OCI-LY3 (cell line): Measurements from ENCODE around the gene SEMA4A.

Experiments used
- H2AFZ ChIP-seq: fragments of 200-600, 300-600 bp; shearing (Covaris generic); 2 replicates; pipeline ENCODE4 v1.6.0; 2014; ENCODE audit warnings: antibody characterized with exemption, low read depth, low read length
- H3K27ac ChIP-seq: fragments of 200-600, 300-600 bp; sonication (generic); 2 replicates; pipeline ENCODE4 v1.5.1; 2014; ENCODE audit warnings: mild to moderate bottlenecking, low read length, moderate library complexity, mixed read lengths
- H3K27me3 ChIP-seq: fragments of 200-600, 300-600 bp; sonication (generic); 2 replicates; pipeline ENCODE4 v1.6.1; 2014; ENCODE audit warnings: low read depth, low read length, mixed read lengths
- H3K36me3 ChIP-seq: fragments of 200-600, 300-600 bp; sonication (generic); replicated peaks from 2 replicates; pipeline ENCODE3; 2014; ENCODE audit warnings: low read depth, low read length, mixed read lengths
- H3K4me1 ChIP-seq: fragments of 300-600, 200-600 bp; sonication (generic); 2 replicates; pipeline ENCODE4 v1.6.1; 2014; ENCODE audit warnings: low read length, mixed read lengths
- H3K4me2 ChIP-seq: fragments of 200-600, 300-600 bp; sonication (generic); 2 replicates; pipeline ENCODE4 v1.6.1; 2014; ENCODE audit warnings: low read length, mixed read lengths
- H3K4me3 ChIP-seq: fragments of 300-600, 200-600 bp; sonication (generic); 2 replicates; pipeline ENCODE4 v1.5.1; 2014; ENCODE audit warnings: antibody characterized with exemption, mild to moderate bottlenecking, low read length, moderate library complexity
- H3K79me2 ChIP-seq: fragments of 300-600, 200-600 bp; shearing (Covaris generic); 2 replicates; pipeline ENCODE4 v1.6.1; 2014; ENCODE audit warnings: mild to moderate bottlenecking, low read length, mixed read lengths
- H3K9ac ChIP-seq: fragments of 300-600, 200-600 bp; shearing (Covaris generic); 2 replicates; pipeline ENCODE4 v1.6.0; 2014; ENCODE audit warnings: mild to moderate bottlenecking, low read length, moderate library complexity
- H3K9me3 ChIP-seq: fragments of 200-600, 300-600 bp; shearing (Covaris generic); 2 replicates; pipeline ENCODE4 v1.6.1; 2014; ENCODE audit warnings: low read length, mixed read lengths; ENCODE audit not compliant: insufficient read depth
- H4K20me1 ChIP-seq: fragments of 200-600, 300-600 bp; sonication (generic); 2 replicates; pipeline ENCODE4 v1.6.1; 2016; ENCODE audit warnings: low read length, mixed read lengths; ENCODE audit not compliant: insufficient read depth
- EZH2phosphoT487 ChIP-seq: fragments of 200-600 bp; shearing (Covaris generic); IDR thresholded peaks from 2 replicates; pipeline ENCODE4 v1.6.1; 2018; ENCODE audit warnings: antibody characterized with exemption, mixed run types, low read depth
- TF ChIP-seq, protein P1 (sequence below): fragments of 200-600, 300-600 bp; sonication (generic); IDR thresholded peaks from 2 replicates; pipeline ENCODE4 v1.5.1; 2014; ENCODE audit warnings: antibody characterized with exemption, low read length, low read depth

Gene SEMA4A

DNA sequence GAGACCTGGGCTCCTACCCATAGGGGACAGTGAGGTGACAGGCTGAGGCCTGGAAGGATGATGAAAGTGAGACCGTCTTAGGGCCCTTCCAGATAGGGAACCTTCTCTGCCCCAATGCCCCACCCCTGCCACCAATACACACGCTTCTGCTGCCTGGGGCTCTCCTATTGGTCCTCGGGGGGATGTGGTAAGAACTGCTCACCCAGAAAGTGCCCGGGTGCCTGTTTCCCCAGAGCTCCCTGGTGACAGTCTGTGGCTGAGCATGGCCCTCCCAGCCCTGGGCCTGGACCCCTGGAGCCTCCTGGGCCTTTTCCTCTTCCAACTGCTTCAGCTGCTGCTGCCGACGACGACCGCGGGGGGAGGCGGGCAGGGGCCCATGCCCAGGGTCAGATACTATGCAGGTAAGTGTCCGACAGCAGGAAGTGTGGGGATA, 948 bp downstream of the SEMA4A start:
- Histone ChIP-seq H3K4me3 (peak overlapping the region; percentile 83), H3K4me1 (peaks cover 79% of the 10 kb centered on the region), H3K27me3 (no peaks in the 10 kb centered on the region), H3K4me2 (peak overlapping the region; percentile 97), H2AFZ (peak overlapping the region; percentile 82; the same call in 1 of the 2 replicates), H3K27ac (peak overlapping the region; percentile 58), H3K9ac (peak overlapping the region; percentile 70), H3K79me2 (no peaks in the 10 kb centered on the region), H4K20me1 (no peaks in the 10 kb centered on the region), H3K9me3 (no peaks in the 10 kb centered on the region), H3K36me3 (no peaks in the 10 kb centered on the region)
- TF ChIP-seq, protein P1, sequence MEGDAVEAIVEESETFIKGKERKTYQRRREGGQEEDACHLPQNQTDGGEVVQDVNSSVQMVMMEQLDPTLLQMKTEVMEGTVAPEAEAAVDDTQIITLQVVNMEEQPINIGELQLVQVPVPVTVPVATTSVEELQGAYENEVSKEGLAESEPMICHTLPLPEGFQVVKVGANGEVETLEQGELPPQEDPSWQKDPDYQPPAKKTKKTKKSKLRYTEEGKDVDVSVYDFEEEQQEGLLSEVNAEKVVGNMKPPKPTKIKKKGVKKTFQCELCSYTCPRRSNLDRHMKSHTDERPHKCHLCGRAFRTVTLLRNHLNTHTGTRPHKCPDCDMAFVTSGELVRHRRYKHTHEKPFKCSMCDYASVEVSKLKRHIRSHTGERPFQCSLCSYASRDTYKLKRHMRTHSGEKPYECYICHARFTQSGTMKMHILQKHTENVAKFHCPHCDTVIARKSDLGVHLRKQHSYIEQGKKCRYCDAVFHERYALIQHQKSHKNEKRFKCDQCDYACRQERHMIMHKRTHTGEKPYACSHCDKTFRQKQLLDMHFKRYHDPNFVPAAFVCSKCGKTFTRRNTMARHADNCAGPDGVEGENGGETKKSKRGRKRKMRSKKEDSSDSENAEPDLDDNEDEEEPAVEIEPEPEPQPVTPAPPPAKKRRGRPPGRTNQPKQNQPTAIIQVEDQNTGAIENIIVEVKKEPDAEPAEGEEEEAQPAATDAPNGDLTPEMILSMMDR: 0 out of 2 replicates have a peak, but pooled peaks have one; percentile 4
- no peak for TF ChIP-seq EZH2phosphoT487

DNA sequence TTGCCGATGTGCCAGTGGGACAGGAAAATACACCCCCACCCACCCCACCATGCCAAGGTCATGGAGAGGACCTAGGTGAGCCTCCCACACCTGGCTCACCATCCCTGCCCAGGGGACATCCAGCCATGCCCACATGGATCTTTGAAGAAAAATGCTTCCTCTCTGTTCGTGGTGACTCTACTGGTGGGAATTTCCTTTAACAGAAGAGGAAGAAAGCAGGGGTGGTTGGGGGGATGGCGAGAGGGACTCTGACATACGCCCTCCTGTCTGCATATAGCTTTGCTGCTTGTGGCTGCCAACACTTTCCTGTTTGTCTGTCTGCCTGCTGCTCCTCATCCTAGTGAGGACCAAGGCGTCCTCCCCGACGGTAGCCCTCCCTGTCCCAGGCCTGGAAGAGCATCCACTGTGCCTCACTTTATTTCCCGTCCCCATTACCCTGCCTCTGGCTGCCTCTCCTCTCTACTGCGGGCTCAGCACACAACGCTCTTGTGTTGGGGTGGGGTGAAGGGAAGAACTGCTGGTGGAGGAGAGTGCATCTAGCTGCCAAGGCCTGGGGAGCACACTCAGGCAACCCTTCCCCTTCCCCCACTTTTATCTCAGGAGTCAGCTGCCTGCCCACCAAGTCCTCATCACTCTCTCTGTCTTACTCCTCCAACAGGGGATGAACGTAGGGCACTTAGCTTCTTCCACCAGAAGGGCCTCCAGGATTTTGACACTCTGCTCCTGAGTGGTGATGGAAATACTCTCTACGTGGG, 2.5 kb downstream of the SEMA4A start:
- Histone ChIP-seq H3K4me1 (peaks cover 63% of the 10 kb centered on the region), H3K4me3 (peak overlapping the region; percentile 83; the same call in 1 of the 2 replicates), H2AFZ (no peak overlapping the region), H3K27ac (no peak overlapping the region), H3K79me2 (no peaks in the 10 kb centered on the region), H3K9ac (no peak overlapping the region), H3K36me3 (peaks cover 2% of the 10 kb centered on the region), H4K20me1 (no peaks in the 10 kb centered on the region), H3K27me3 (no peaks in the 10 kb centered on the region), H3K4me2 (peak overlapping the region; percentile 97), H3K9me3 (no peaks in the 10 kb centered on the region)
- TF ChIP-seq, protein P1: no peak
- TF ChIP-seq EZH2phosphoT487: no peak

DNA sequence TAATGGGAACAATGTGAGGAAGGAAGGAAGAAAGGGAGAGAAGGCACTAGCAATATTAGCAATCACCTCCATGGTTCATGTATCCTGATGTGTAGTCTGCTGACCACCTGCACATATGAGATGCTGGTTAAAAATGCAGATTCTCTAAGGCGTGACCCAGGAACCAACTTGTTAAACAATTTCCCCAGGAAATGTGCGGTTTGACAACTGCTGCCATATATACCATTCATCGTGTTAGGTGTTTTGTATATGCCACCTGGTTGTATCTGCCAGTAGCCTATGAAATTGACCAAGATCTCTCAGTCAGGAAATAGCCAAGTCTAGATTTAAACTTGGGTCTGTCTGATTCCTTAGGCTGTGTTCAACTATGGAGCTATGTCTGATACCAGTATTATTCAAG, 4.1 kb downstream of the SEMA4A start:
- no peaks in the 10 kb centered on the region for H3K27me3 ChIP-seq
- no peak overlapping the region for H3K9ac ChIP-seq
- H3K9me3 ChIP-seq: no peaks in the 10 kb centered on the region
- H3K4me1 ChIP-seq: peaks cover 47% of the 10 kb centered on the region
- H2AFZ ChIP-seq: no peak overlapping the region
- H3K36me3 ChIP-seq: peaks cover 7% of the 10 kb centered on the region
- H3K79me2 ChIP-seq: no peaks in the 10 kb centered on the region
- TF ChIP-seq, protein P1: no peak
- TF ChIP-seq EZH2phosphoT487: no peak
- no peak overlapping the region for H3K4me3 ChIP-seq
- H3K4me2 ChIP-seq: no peak overlapping the region
- H3K27ac ChIP-seq: no peak overlapping the region
- H4K20me1 ChIP-seq: no peaks in the 10 kb centered on the region

DNA sequence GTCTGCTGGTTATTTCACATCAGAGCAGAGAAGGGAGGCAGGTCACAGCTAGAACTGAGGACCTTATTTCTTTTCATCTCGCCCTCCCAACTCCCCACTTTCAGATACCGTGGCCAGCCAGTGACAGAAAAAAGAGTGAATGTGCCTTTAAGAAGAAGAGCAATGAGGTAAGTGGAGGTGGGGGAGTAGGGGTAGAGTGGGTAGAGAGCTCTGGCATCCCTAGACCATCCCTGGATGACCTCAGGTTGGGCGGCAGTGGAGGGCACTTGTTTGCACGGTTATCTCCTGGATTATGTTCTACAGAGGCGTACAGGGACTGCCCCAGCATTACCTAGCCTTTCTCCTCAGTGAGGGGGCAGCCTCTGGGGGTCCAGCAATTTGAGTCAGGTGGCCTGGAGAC, 4.6 kb downstream of the SEMA4A start:
- no peak overlapping the region for H3K4me2 ChIP-seq
- H3K9ac ChIP-seq: no peak overlapping the region
- no peaks in the 10 kb centered on the region for H3K9me3 ChIP-seq
- H3K27me3 ChIP-seq: no peaks in the 10 kb centered on the region
- no peak overlapping the region for H3K27ac ChIP-seq
- H3K4me3 ChIP-seq: no peak overlapping the region
- H4K20me1 ChIP-seq: no peaks in the 10 kb centered on the region
- no peak for TF ChIP-seq EZH2phosphoT487
- TF ChIP-seq, protein P1: no peak
- peaks cover 42% of the 10 kb centered on the region for H3K4me1 ChIP-seq
- H3K36me3 ChIP-seq: peaks cover 7% of the 10 kb centered on the region
- H3K79me2 ChIP-seq: no peaks in the 10 kb centered on the region
- H2AFZ ChIP-seq: no peak overlapping the region
